Uterus (tissue), 2 donors: ENCODE data around the gene TMEM123.

Experiments used
- POLR2A ChIP-seq, 2 donors: fragments of 450-650 bp; IDR thresholded peaks; one replicate each; pipeline ENCODE4 v1.6.1; 2016; ENCODE audit warnings: antibody characterized with exemption in 2 of 2, mild to moderate bottlenecking in 1 of 2, moderate library complexity in 1 of 2
- TF ChIP-seq, protein P1 (sequence below), 4 experiments: fragments of 200-600 bp in 2 of 4; fragments of 450-650 bp in 2 of 4; sonication (generic) in 2 of 4; IDR thresholded peaks; one replicate each; pipeline ENCODE4 v1.5.1; 2016 to 2019; ENCODE audit warnings: antibody characterized with exemption in 4 of 4, mild to moderate bottlenecking in 2 of 4, moderate library complexity in 1 of 4

DNA sequence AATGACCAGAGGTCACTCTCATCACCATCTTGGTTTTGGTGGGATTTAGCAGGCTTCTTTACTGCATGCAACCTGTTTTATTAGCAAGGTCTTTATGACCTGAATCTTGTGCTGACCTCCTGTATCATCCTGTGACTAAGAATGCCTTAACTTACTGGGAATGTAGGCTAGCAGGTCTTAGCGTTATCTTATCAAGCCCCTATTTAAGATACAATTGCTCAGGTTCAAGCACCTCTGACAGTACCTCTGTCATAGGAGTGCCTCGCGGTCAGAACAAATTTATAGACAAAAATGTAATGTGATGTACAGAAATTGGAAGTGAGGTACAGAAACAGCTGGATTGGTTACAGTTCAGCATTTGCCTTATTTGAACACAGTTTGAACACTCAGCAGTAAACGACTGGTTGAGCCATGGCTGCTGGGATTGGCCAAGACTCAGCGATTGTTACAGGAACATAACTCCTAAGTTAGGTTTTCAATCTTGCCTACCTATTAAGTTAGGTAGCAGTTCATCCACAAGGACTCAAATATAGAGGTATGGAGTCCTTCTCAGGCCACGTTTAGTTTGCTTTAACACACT is 16.1 kb upstream of the TMEM123 start:
- TF ChIP-seq, protein P1, sequence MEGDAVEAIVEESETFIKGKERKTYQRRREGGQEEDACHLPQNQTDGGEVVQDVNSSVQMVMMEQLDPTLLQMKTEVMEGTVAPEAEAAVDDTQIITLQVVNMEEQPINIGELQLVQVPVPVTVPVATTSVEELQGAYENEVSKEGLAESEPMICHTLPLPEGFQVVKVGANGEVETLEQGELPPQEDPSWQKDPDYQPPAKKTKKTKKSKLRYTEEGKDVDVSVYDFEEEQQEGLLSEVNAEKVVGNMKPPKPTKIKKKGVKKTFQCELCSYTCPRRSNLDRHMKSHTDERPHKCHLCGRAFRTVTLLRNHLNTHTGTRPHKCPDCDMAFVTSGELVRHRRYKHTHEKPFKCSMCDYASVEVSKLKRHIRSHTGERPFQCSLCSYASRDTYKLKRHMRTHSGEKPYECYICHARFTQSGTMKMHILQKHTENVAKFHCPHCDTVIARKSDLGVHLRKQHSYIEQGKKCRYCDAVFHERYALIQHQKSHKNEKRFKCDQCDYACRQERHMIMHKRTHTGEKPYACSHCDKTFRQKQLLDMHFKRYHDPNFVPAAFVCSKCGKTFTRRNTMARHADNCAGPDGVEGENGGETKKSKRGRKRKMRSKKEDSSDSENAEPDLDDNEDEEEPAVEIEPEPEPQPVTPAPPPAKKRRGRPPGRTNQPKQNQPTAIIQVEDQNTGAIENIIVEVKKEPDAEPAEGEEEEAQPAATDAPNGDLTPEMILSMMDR (IDR thresholded peaks at IDR 0.05) = no peak
- TF ChIP-seq POLR2A (IDR thresholded peaks at IDR 0.05) = no peak
